ENCODE results near the gene VNN1. TPM values are rescaled to one million over a fixed set of nuclear protein-coding genes. Genes with fewer than 3 reads are reported as not detected.
A peak's percentile ranks its signal among the peaks of the same experiment; 100 is the strongest.

The VNN1 gene
- total RNA-seq, 1 experiment from 2014 or later = not detected

GRCh38 chr6:132669690-132670291 is 44.1 kb downstream of the VNN1 start:
- intact Hi-C loops (cut with micrococcal nuclease) = loop anchor here (1.0 kb wide), 3 partner anchors 46 to 147 kb away; no protein-coding TSS in a partner anchor
- Histone ChIP-seq H3K4me1 (ENCODE audit: control insufficient read depth in 1 of 2, insufficient read depth in 2 of 2, low read length in 2 of 2) (peaks cover 0 to 9% of the 10 kb centered on the region in 2 experiments; a peak in 2 of 4 replicates), H3K9me2 (ENCODE audit: insufficient read depth) (no peaks in the 10 kb centered on the region), H4K20me1 (ENCODE audit: insufficient read depth) (no peaks in the 10 kb centered on the region), H3K27me3 (ENCODE audit: insufficient read depth, low read length) (no peaks in the 10 kb centered on the region), H3K4me2 (ENCODE audit: low read length) (peak overlapping the region; percentile 46), H3K9ac (ENCODE audit: low read length) (no peak overlapping the region), H3K27ac (ENCODE audit: low read depth, low read length) (no peak overlapping the region), H3K9me3 (ENCODE audit: control insufficient read depth in 1 of 2, insufficient read depth in 1 of 2, low read depth in 1 of 2, low read length in 2 of 2) (no peaks in the 10 kb centered on the region), H3K36me3 (ENCODE audit: control insufficient read depth in 1 of 2, insufficient read depth in 2 of 2, low read length in 2 of 2) (no peaks in the 10 kb centered on the region), H3K79me2 (ENCODE audit: insufficient read depth, low read length) (no peaks in the 10 kb centered on the region), H3K4me3 (replicated peaks in 1 of 2; ENCODE audit: low read depth in 1 of 2, low read length in 2 of 2) (no peak overlapping the region), H2AFZ (ENCODE audit: low read depth, low read length, poor library complexity, severe bottlenecking) (peak overlapping the region; percentile 82)
- POLR2A ChIA-PET = interaction anchor here (1.6 kb wide), 1 partner anchor 146 kb away, joined by 9 read pairs; the partner anchor contains the start of gene RPS12
- no TSS peak for BruUV-seq (replicated peaks)
- ATAC-seq (peak; percentile 92), DNase-seq (ENCODE audit: low read depth, low spot score) (peak; percentile 38)
- TF ChIP-seq ZNF274 (IDR thresholded peaks at IDR 0.05; ENCODE audit: low read depth, low read length) = no peak
- TF ChIP-seq CTCF (IDR thresholded peaks at IDR 0.05 in 2 of 3, conservative IDR thresholded peaks at IDR 0.05 in 1 of 3; ENCODE audit: borderline replicate concordance in 1 of 3, insufficient read depth in 1 of 3, low read depth in 2 of 3, low read length in 2 of 3) = peak; percentile 35 to 83 (median 66)
- TF ChIP-seq RAD21 (IDR thresholded peaks at IDR 0.05; ENCODE audit: low read depth) = peak; percentile 77
- no peak for TF ChIP-seq SP1 (IDR thresholded peaks at IDR 0.05; ENCODE audit: low read depth)
- TF ChIP-seq FOSL1 (IDR thresholded peaks at IDR 0.05; ENCODE audit: low read depth) = no peak
- TF ChIP-seq CEBPB (IDR thresholded peaks at IDR 0.05; ENCODE audit: low read depth) = 0 out of 2 replicates have a peak, but pooled peaks have one; percentile 10
- RAD21 ChIA-PET (ENCODE audit: low non-redundant PET in 1 of 2, low total read pairs in 2 of 2, uncharacterized antibody in 2 of 2, unreplicated experiment in 2 of 2) = interaction anchor here in 1 of 2 experiments (0.7 kb wide), 1 partner anchor 98 kb away, joined by 3 read pairs; no protein-coding TSS in a partner anchor
- CTCF ChIA-PET = interaction anchor here (0.6 to 2.4 kb wide), 9 partner anchors 8 to 139 kb away, joined by 3 to 12 read pairs (median 3); partner anchors contain the start of gene SLC18B1

All from HCT116 (cell line).